Measurements from ENCODE around the gene CALHM5.
"Not testable (repeated sequence)": the region's sequence is repeated elsewhere in the genome, so short reads cannot be mapped to it uniquely, and the experiment has no call there.

Gene CALHM5

GRCh38 chr6:116511424-116512110 is at the start of gene CALHM5:
CALHM5 (plus strand) TSS chr6:116511639; CDS start chr6:116511697, 58 bp downstream.
- no peak for DNase-seq

DNA sequence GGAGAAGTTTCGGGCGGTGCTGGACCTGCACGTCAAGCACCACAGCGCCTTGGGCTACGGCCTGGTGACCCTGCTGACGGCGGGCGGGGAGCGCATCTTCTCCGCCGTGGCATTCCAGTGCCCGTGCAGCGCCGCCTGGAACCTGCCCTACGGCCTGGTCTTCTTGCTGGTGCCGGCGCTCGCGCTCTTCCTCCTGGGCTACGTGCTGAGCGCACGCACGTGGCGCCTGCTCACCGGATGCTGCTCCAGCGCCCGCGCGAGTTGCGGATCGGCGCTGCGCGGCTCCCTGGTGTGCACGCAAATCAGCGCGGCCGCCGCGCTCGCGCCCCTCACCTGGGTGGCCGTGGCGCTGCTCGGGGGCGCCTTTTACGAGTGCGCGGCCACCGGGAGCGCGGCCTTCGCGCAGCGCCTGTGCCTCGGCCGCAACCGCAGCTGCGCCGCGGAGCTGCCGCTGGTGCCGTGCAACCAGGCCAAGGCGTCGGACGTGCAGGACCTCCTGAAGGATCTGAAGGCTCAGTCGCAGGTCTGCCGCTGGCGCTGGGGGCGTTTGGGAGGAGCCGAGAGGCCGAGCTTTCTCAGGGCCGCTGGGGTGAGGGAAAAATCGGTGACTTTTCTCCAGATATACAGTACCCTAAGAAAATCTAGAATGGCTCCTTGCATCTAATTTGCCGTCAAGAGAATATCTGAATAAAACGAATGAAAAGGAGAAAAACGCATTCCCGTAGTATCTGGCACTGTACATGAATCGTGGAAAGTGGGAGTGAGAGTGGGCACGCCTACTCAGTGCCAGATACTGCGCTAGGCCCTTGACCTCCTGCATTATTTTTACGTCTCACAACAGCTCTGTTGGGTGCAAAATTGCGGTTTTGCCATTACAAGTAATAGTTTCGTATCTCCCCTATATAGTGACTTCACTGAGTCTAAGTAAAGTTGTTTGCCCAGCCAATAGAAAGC is 49.2 kb upstream of the CALHM5 start:
- peak; percentile 39 for DNase-seq

- DNase-seq, result no peak
Observed at GRCh38 chr6:116463301-116463700, 48.1 kb upstream of the CALHM5 start.

DNA sequence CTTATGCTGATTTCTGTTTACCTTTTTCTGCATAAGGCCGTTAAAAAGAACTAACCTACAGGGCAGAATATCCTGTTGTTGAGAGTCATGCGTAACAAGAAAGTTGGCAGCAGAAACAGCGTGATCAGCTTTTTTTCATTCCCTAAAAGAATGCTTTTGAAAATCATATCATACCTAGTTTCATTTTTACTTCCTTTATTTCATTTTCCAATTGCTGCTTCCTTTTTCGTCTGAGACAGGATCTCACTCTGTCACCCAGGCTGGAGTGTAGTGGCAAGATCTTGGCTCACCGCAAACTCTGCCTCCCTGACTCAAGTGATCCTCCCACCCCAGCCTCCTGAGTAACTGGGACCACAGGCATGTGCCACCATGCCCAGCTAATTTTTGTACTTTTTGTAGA is 46.2 kb upstream of the CALHM5 start:
- no peak for DNase-seq

DNA sequence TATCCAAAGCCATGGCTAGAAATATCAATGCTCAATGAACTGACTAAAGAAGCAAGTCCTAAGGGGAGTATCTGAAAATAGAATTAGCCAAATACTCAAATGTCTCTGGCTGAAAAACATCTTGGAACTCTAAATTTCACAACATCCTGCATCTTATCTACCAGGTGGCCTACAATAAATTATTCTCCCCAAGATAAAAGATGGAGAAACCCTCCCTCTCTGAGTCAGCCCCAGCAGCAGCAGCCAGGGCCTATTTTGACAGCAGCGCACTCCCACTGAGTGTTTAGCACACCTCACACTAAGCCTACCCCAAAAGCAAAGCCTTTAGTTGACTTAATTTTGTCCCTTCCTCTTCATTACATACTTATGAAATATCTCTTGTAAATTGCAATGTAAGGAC is 44.3 kb upstream of the CALHM5 start:
- DNase-seq, result no peak

- no peak for DNase-seq
Observed at GRCh38 chr6:116467514-116467913, 43.9 kb upstream of the CALHM5 start.

- DNase-seq, result no peak
Observed at GRCh38 chr6:116468293-116468692, 43.1 kb upstream of the CALHM5 start.

- no peak for DNase-seq
Observed at GRCh38 chr6:116471531-116471930, 39.9 kb upstream of the CALHM5 start.

GRCh38 chr6:116472706-116473105 is 38.7 kb upstream of the CALHM5 start:
- no peak for DNase-seq

DNA sequence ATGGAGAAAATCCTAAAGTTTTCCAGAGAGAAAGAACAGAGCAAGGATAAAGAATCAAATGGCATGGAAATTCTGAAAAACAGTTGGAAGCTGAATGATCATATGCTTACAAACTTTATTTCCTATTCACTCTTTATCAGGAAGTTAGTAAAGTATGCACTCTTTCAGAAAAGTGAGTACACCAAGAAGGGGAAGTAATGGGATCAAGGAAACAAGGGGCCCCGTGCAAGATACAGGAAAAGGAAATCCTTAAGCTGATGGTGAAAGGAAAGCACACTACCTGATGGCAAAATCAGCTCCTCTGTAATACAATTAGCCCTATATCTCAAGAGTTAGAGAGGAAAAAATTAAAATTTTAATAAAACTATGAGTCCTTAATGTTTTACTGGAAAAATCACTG is 36.3 kb upstream of the CALHM5 start:
- DNase-seq, result no peak

DNA sequence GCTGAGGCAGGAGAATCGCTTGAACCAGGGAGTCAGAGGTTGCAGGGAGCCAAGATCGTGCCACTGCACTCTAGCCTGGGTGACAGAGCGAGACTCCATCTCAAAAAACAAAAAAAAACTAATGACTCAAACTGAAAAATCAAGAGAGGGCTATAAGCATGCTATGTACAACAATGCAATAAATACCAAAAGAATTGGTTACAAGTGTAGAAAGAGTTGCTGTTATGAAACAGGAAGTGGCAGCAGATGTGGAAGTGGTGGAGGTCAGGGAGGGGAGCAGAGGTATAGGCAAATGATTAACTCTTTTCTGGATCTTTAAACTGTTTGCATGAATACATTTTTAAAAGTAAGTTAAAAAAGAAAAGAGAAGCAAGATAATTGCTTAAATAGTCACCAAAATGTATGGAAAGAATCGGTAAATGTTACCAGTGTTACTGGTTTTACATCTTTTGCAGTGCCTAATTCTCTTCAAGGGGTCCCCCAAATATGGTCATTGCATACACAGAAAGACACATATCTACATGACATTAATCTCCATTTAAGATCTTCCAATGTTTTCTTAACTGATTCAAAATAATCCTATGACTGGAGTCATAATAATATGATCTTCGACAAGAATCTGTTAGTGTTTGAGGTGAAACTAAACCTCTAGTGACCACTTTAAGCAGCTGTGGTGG is 35.3 kb upstream of the CALHM5 start:
- no peak for DNase-seq

DNA sequence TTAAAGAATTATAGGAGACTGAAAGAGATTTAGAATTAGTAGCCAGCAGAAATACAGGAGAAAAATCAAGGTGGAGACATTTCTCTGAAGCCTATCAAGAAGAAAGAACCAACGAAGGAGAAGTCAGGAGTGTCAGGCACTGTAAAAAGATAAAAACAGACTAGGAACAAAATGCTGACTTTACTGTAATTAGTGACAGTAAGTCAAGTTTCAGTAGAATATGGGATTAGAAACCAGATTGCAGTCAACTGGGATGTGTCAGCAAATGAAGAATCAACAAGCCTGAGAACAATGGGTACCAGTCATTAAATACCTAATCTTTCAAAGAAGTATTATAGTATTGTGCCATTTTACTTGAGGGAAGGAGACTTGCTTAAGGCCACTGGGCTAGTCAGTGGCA is 28.7 kb upstream of the CALHM5 start:
- DNase-seq, result no peak

- no peak for DNase-seq
Observed at GRCh38 chr6:116483616-116484015, 27.8 kb upstream of the CALHM5 start.

- no peak for DNase-seq
Observed at GRCh38 chr6:116485559-116486184, 25.8 kb upstream of the CALHM5 start.

DNA sequence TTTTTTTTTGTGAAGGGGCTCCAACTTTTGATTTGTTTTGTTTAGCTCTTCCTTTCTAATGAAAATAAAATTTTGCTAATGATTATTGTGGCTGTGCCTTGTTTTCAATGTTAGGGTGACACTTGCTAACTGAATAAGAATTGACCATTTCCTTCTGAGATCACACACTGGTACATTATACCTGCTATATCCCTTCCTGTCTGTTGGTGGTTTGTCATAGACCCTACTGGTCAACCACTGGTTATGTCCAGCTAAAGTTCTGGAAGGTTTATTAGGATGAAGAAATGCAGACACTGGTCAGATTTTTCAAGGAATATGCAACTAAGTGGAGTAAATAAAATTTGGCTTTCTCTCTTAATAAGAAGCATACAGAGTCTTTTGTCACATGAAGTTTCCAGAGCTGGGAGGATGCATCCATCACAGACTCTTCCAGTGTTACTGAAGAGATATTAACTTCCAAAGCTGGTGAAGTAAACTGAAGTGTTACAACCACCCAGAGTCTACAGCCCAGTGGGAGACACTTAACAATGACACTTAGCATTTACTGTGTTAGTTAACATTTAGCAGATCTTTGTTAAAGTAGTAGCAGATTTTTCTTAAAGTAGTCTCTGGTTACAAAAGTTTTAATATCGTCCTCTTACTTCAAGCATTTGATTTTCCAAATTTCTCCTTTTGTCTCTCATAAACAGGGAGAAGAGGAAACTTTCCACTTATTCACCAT is 19.7 kb upstream of the CALHM5 start:
- no peak for DNase-seq

GRCh38 chr6:116492331-116493067 is 18.9 kb upstream of the CALHM5 start:
- no peak for DNase-seq

GRCh38 chr6:116495161-116495560 is 16.3 kb upstream of the CALHM5 start:
- not testable (repeated sequence) for DNase-seq

GRCh38 chr6:116497113-116497676 is 14.2 kb upstream of the CALHM5 start:
- no peak for DNase-seq

DNA sequence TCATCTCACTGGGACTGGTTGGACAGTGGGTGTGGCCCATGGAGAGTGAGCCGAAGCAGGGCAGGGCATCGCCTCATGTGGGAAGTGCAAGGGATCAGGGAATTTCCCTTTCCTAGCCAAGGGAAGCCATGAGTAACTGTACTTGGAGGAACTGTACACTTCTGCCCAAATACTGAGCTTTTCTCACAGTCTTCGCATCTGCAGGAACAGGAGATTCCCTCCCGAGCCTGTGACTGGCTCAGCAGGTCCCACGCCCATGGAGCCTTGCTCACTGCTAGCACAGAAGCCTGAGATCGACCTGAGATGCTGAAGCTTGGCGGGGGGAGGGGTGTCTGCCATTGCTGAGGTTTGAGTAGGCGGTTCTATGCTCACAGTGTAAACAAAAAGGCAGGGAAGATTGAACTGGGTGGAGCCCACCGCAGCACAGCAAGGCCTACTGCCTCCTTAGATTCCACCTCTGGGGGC is 10.4 kb upstream of the CALHM5 start:
- DNase-seq, result no peak

- DNase-seq, result no peak
Observed at GRCh38 chr6:116507324-116507723, 4.1 kb upstream of the CALHM5 start.

DNA sequence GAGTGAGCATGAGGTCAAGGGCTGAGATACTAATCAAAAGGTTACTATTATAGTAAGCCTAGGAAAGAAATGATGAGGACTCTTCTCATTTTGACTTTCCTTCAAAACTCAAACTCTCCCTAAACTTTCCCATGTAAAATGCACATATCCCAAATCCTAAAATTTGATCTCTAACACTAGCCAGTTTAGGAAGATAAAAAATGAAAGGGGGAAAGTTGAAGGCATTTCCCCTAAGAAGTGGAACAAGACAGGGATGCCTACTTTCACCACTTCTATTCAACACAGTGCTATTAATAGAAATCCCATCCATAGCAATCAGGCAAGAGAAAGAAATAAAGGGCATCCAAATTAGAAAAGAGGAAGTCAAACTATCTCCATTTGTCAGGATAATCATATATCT is 2.9 kb upstream of the CALHM5 start:
- DNase-seq, result no peak

Measured in stimulated activated CD4-positive, alpha-beta T cell treated with anti-CD3 and anti-CD28 coated beads, Interleukin-12 subunit alpha, Interleukin-12 subunit beta, amount 100 ng/mL, for 4 hours (primary cell).